ENCODE data around the gene RPS6KC1.
"Not testable (repeated sequence)": the region's sequence is repeated elsewhere in the genome, so short reads cannot be mapped to it uniquely, and the experiment has no call there.

Gene RPS6KC1

DNA sequence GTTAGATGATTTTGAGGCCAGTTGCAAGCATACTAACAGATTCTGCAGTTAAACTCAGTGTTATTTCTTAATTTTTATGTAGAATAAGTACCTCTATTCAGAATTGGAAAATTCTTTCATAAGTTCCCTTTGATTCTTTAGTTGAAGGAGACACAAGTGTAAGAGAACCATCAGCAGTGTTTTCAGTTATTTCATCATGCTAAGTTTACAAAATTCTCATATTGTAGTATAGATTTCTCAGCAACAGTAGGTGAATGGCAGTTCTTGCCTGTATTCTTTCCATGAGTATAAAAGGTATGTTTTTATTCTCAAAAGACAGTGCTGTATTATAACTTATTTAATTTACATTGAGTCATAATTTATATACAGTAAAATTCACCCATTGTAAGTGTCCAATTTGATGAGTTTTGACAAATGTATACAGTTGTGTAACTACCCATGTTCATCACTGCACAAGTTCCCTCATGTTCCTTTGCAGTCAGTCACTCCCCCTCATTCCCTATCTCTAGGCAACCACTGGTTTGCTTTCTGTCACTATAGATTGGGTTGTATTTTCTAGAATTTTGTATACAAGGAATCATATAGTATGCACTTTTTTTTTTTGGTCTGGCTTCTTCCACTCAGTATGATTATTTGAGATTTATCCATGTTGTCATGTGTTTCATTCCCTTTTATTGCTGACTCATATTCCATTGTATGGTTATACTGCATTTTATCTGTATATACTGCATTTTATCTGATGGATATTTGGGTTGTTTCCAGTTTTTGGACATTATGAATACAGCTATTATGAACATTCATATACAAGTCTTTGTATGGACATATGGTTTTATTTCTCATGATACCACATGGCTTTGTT is 3.9 kb downstream of the RPS6KC1 start:
- no peak for DNase-seq (ENCODE audit: low read depth, low spot score)

- no peak for DNase-seq (ENCODE audit: low read depth, low spot score)
Measured at GRCh38 chr1:213055767-213056166, 4.7 kb downstream of the RPS6KC1 start.

- DNase-seq (ENCODE audit: low read depth, low spot score) = no peak
Measured at GRCh38 chr1:213057264-213058059, 6.4 kb downstream of the RPS6KC1 start.

DNA sequence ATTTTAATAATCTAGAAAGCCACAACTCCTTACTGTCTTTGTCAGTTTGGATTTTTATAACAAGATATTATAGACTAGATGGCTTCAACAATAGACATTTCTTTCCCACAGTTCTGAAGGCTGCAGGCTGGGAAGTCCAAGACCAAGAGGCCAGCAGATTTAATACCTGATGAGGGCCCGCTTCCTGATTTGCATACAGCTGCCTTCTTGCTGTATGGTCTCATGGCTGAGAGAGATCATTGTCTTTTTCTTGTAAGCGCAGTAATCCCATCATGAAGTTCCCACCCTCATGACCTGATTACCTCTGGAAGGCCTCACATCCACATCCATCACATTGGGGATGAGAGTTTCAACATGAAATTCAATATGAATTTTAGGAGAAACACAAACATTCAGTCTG is 9.8 kb downstream of the RPS6KC1 start:
- no peak for DNase-seq (ENCODE audit: low read depth, low spot score)

- no peak for DNase-seq (ENCODE audit: low read depth, low spot score)
Measured at GRCh38 chr1:213061263-213061662, 10.2 kb downstream of the RPS6KC1 start.

DNA sequence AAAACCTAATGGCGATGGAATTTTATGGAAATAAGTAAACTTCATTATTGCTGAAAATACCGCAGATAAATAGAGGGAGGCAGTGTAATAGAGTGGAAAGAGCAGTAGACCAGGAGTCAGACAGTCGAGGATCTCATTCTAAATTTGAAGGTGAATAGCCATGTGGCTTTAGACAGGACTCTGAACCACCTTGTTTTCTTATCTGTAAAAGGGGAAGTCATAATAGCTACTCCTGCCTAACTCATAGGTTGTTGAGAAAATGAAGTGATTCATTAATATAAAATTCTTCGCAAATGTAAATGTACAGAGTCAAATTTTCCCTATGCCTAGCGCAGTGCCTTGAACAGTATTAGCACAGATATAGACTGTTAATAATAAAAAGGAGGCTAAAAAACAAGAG is 14.8 kb downstream of the RPS6KC1 start:
- no peak for DNase-seq (ENCODE audit: low read depth, low spot score)

DNA sequence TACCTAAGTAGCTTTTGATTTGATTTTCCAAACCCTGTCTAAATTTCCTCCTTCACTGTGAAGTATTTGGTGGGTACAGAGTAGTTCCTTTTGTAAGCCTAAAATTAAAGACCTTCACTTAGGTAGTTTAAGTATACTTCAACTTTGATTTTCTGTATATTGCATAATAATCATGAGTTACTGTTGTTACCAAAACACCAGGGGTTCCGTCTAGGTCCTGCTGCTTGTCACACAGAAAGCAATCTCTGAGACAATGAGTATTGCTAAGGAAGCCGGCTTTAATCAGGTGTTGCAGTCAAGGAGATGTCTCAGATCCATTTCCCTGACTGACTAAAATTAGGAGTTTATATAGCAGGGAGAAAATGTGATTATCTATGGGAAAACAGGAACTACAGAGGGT is 15.3 kb downstream of the RPS6KC1 start:
- no peak for DNase-seq (ENCODE audit: low read depth, low spot score)

DNA sequence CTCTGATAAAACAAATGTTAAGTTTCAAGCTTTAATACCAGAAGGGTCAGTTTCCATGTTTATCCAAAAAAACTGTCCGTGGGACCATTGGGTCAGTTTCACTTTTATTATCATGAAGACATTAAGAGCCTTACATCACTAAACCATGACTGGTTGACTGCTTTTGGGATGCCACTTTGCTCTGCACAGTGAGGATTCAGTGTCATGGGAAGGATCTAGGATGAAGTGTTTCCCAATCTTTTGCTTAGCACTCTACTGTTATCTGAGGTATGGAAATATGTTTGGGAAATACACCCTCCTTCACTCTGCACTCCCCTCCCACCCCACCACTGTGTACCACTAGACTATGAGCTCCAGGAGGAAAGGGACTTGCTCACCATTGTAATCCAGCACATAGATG is 16.3 kb downstream of the RPS6KC1 start:
- no peak for DNase-seq (ENCODE audit: low read depth, low spot score)

GRCh38 chr1:213070406-213070805 is 19.4 kb downstream of the RPS6KC1 start:
- DNase-seq (ENCODE audit: low read depth, low spot score) = no peak

GRCh38 chr1:213075725-213076124 is 24.7 kb downstream of the RPS6KC1 start:
- DNase-seq (ENCODE audit: low read depth, low spot score) = no peak

GRCh38 chr1:213082420-213083111 is 31.5 kb downstream of the RPS6KC1 start:
- no peak for DNase-seq (ENCODE audit: low read depth, low spot score)

GRCh38 chr1:213083112-213083445 is 32.0 kb downstream of the RPS6KC1 start:
- no peak for DNase-seq (ENCODE audit: low read depth, low spot score)

DNA sequence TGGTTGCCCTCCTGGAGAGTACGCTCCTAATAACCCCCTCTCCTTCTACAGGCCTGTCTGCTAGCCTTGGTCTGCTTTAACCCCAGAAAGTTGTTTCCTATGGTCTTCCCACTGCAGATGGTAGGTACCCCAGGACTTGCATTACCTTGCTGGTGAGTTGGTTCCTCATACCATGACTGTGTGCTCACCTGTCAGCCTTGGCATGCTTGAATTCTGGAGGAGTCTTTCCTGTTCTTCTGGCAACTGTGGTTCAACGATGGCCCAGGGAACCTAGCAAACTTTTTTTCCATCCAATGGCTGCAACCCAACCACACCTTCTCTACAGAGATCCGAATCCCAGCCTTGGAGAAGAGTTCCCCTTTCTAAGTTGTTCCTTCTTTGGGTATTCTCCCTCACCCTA is 36.9 kb downstream of the RPS6KC1 start:
- DNase-seq (ENCODE audit: low read depth, low spot score) = no peak

DNA sequence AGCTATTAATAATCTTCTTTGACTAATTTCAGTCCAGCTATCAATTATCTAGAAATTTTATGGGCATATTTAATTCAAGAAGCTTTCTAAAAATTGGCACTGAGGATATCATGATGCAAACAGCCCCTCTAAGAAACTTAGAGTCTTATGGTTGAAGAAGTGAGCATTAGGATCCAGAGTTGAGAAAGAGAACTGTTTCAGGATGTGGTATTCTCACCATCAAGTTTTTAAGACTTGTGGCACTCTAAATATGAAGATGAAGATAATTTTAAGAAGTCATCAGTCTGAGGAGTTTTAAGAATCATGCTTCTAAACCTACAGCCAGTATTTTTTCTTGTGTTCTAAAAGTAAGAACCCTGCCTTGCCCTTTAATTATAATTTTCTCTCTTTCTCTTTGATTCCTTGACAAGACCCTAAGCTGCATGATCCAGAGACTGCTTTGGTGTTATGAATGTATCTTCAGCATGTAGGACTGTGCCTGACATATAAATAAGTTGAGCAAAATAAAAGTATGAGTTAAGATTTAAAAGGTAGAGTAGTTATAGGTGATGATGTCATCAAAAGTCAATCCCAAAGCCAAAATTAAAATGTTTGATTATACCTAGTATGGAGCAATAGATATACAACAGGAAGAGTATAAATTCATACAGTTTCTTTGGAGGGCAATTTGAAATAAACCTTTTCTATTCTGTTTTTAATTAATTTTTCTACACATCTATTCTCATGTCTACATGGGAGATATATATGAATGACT is 39.1 kb downstream of the RPS6KC1 start:
- no peak for DNase-seq (ENCODE audit: low read depth, low spot score)

DNA sequence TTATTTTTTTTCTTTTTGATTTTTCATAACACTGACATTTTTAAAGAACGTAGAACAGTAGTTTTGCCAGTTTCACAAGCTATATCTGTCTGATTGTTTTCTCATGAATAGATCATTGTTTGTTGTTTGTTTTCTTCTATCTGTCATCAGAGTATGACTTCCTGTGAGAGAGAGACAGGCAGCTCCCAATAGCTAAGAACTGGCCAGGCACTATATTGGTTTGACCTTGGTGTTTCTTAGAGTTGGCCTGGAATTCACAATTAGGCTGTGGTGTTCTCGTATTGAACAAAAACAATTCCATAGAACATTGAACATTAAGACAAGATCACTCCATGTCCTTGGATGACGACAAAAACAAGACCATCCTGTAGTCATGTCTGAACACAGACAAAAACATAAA is 43.4 kb downstream of the RPS6KC1 start:
- no peak for DNase-seq (ENCODE audit: low read depth, low spot score)

GRCh38 chr1:213095467-213095866 is 44.4 kb downstream of the RPS6KC1 start:
- no peak for DNase-seq (ENCODE audit: low read depth, low spot score)

- no peak for DNase-seq (ENCODE audit: low read depth, low spot score)
Measured at GRCh38 chr1:213099682-213100399, 48.8 kb downstream of the RPS6KC1 start.

- not testable (repeated sequence) for DNase-seq (ENCODE audit: low read depth, low spot score)
Measured at GRCh38 chr1:213100565-213100964, 49.5 kb downstream of the RPS6KC1 start.

GRCh38 chr1:213103377-213104306 is 52.6 kb downstream of the RPS6KC1 start:
- DNase-seq (ENCODE audit: low read depth, low spot score) = no peak

DNA sequence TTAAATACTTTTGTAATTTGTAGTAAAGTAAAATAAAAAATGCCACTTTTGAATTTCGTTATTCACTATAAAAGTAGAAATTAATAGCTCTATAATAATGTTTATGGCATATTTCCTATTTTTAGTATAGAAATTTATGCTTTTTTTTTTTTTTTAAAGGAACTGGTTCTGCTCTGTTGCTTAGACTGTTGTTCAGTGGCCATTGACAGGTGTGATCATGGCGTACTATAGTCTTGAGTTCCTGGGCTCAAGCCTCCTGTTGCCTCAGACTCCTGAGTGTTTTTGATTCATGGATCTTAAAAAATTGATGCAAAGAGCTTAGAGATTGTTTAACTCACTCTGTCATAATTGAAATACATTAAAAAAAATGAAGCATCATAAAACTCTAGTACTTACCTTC is 53.6 kb downstream of the RPS6KC1 start:
- no peak for DNase-seq (ENCODE audit: low read depth, low spot score)
